ENCODE measurements around the gene NRXN3. TPM values are rescaled to one million over a fixed set of nuclear protein-coding genes. Genes with fewer than 3 reads are reported as not detected.

The NRXN3 gene
- total and polyA plus RNA-seq, 11 donors, result 0.19 to 2.2 (median 1.1) TPM

DNA sequence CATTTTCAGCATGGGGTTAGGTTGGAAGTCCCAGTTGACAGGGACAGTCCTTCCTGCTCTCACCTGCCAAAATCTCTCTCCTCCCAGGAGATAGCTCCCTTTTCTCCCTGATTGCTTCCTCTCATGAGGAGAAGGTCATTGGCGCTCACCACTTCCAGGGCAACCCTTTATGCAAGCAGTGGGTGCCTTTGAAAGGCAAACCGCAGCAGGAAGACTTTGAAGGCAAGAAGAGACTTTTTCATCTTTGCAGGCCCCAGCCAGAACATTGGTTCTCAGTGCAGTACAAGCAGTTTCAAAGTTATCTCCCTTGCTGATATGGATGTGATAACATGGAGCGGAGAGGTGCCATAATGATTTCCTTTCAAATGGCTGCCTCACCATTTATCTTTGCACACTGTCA is 1558.2 kb downstream of the NRXN3 start:
- intact Hi-C loops (cut with DNase I), result no loop called here
- 49 to 66% (median 57%) methylated on average over 3 of the region's 3 CpGs for whole genome bisulfite sequencing, 4 donors
- H3K27me3 ChIP-seq, result no peaks in the 10 kb centered on the region

DNA sequence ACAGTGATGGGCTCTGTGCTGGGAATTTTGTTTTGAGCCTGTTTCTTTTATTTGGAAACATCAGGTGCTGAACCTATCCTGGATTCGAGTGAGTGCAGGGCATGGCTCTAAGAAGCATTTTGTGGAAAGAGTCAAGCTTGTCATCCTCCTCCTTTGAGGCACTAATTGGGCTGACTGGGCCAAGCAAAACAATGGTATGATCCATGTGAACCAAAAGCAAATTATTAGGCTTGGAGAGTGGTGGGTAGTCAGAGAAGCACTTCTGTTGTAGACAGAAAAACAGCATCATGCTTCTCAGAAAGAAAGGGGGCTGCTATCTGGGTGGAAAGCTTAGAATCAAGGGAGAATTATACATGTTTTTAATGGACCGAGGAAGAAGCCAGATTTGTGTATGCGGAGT is 1559.6 kb downstream of the NRXN3 start:
- H3K27me3 ChIP-seq, result no peaks in the 10 kb centered on the region
- intact Hi-C loops (cut with DNase I), result no loop called here
- no peak overlapping the region for H3K27ac ChIP-seq
- DNase-seq (no peak), ATAC-seq (no peak)
- WGBS, 4 donors, result 75 to 85% (median 82%) methylated on average over 3 of the region's 3 CpGs
- no peaks in the 10 kb centered on the region for H3K36me3 ChIP-seq
- peaks cover 0 to 3% (median 0%) of the 10 kb centered on the region in 12 donors for H3K9me3 ChIP-seq
- TF ChIP-seq POLR2A (IDR thresholded peaks at IDR 0.05), result no peak
- TF ChIP-seq, protein P1, sequence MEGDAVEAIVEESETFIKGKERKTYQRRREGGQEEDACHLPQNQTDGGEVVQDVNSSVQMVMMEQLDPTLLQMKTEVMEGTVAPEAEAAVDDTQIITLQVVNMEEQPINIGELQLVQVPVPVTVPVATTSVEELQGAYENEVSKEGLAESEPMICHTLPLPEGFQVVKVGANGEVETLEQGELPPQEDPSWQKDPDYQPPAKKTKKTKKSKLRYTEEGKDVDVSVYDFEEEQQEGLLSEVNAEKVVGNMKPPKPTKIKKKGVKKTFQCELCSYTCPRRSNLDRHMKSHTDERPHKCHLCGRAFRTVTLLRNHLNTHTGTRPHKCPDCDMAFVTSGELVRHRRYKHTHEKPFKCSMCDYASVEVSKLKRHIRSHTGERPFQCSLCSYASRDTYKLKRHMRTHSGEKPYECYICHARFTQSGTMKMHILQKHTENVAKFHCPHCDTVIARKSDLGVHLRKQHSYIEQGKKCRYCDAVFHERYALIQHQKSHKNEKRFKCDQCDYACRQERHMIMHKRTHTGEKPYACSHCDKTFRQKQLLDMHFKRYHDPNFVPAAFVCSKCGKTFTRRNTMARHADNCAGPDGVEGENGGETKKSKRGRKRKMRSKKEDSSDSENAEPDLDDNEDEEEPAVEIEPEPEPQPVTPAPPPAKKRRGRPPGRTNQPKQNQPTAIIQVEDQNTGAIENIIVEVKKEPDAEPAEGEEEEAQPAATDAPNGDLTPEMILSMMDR (IDR thresholded peaks at IDR 0.05), result no peak
- H3K4me3 ChIP-seq, result no peak overlapping the region
- no peaks in the 10 kb centered on the region for H3K4me1 ChIP-seq

More for the DNA sequence above, 1558.2 kb downstream of the NRXN3 start:
- no peak for TF ChIP-seq POLR2A (IDR thresholded peaks at IDR 0.05)
- TF ChIP-seq, protein P1 (IDR thresholded peaks at IDR 0.05), result no peak
- Histone ChIP-seq H3K4me3 (no peak overlapping the region), H3K4me1 (no peaks in the 10 kb centered on the region), H3K27ac (no peak overlapping the region), H3K9me3 (no peaks in the 10 kb centered on the region), H3K36me3 (no peaks in the 10 kb centered on the region)
- DNase-seq (no peak), ATAC-seq (no peak)

DNA sequence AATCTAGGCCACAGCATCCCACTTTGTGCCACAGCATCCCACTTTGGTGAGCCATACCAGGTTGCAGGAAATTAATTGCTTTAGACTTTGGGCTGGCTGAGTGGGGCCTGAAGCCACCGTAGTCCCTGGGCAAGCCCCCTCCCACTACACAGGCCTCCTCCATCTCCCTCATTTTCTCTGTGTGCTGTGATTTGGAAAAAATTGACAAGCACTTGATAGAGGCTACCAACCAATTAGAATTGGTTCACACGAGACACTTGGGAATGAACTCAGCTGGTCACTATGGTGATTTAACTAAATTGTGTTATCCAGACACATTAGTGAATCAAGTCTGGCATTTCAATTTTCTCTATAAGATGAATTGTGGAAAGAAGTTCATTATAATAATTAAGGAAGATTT is 1560.0 kb downstream of the NRXN3 start:
- TF ChIP-seq, protein P1 (IDR thresholded peaks at IDR 0.05), result no peak
- TF ChIP-seq POLR2A (IDR thresholded peaks at IDR 0.05), result no peak
- WGBS, 4 donors, result 80 to 86% (median 82%) methylated on average over 2 of the region's 2 CpGs
- DNase-seq, result no peak
- Histone ChIP-seq H3K27me3 (no peaks in the 10 kb centered on the region), H3K36me3 (no peaks in the 10 kb centered on the region), H3K4me1 (no peaks in the 10 kb centered on the region), H3K4me3 (no peak overlapping the region), H3K27ac (no peak overlapping the region), H3K9me3 (peaks cover 0 to 3% (median 0%) of the 10 kb centered on the region in 12 donors)
- ATAC-seq, result no peak
- intact Hi-C loops (cut with DNase I), result no loop called here

DNA sequence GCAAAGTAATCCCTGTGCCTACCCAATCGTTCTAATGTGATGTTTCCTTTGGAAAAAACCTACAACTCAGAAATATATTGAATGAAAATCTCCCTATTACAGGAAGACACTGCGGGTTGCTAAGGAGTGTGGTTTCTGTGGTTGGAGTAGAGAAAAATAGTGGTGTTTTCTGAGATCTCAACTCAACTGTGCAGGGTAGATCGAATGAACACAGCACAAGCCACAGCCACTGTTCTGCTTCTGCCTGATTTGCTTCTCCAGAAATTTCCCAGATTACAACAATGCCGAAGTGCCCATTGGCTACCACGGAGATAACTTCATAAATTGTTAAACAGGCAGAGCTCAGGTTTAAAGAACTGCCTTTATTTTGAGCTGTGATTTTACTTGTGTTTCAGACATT is 1560.8 kb downstream of the NRXN3 start:
- WGBS, 4 donors, result 70 to 80% (median 77%) methylated on average over 5 of the region's 5 CpGs

More for the DNA sequence above, 1560.8 kb downstream of the NRXN3 start:
- Histone ChIP-seq H3K27me3 (no peaks in the 10 kb centered on the region), H3K27ac (no peak overlapping the region), H3K4me3 (no peak overlapping the region), H3K4me1 (no peaks in the 10 kb centered on the region), H3K9me3 (peaks cover 0 to 10% (median 2%) of the 10 kb centered on the region in 12 donors), H3K36me3 (no peaks in the 10 kb centered on the region)
- intact Hi-C loops (cut with DNase I), result no loop called here
- ATAC-seq (no peak), DNase-seq (no peak)
- TF ChIP-seq, protein P1 (IDR thresholded peaks at IDR 0.05), result no peak
- no peak for TF ChIP-seq POLR2A (IDR thresholded peaks at IDR 0.05)

All from heart left ventricle (tissue), 16 donors.